WTC11 (cell line): Measurements from ENCODE around the gene NQO2. TPM values are rescaled to one million over a fixed set of nuclear protein-coding genes. Genes with fewer than 3 reads are reported as not detected.

Source experiments
- ARID4B ChIP-seq: sonication (generic); formaldehyde crosslinking; IDR thresholded peaks from 2 replicates; pipeline ENCODE4 v1.8.0; 2023; ENCODE audit warnings: missing genetic modification reagents, mild to moderate bottlenecking, borderline replicate concordance
- ATF6 ChIP-seq: sonication (generic); formaldehyde crosslinking; IDR thresholded peaks from 2 replicates; pipeline ENCODE4 v1.8.1; 2023; ENCODE audit warnings: mild to moderate bottlenecking, missing genetic modification reagents
- CBFB ChIP-seq: sonication (generic); formaldehyde crosslinking; IDR thresholded peaks from 2 replicates; pipeline ENCODE4 v1.8.1; 2022; ENCODE audit warnings: mild to moderate bottlenecking, low read depth, missing genetic modification reagents
- CTCF ChIP-seq: fragments of 200-600 bp; IDR thresholded peaks from 2 replicates; pipeline ENCODE4 v1.8.0; 2022; ENCODE audit warnings: antibody characterized with exemption
- E2F4 ChIP-seq: sonication (generic); formaldehyde crosslinking; IDR thresholded peaks from 2 replicates; pipeline ENCODE4 v1.8.1; 2022; ENCODE audit warnings: low read depth, mild to moderate bottlenecking, moderate library complexity, missing genetic modification reagents, borderline replicate concordance
- EMX1 ChIP-seq: fragments of 250-450 bp; sonication (Bioruptor Pico); IDR thresholded peaks from 2 replicates; pipeline ENCODE4 v1.8.0; 2021; ENCODE audit warnings: mild to moderate bottlenecking
- ETV6 ChIP-seq: sonication (generic); formaldehyde crosslinking; IDR thresholded peaks from 2 replicates; pipeline ENCODE4 v1.8.1; 2022; ENCODE audit warnings: mild to moderate bottlenecking, missing genetic modification reagents
- FOXP4 ChIP-seq: sonication (generic); formaldehyde crosslinking; IDR thresholded peaks from 2 replicates; pipeline ENCODE4 v1.8.0; 2022; ENCODE audit warnings: mild to moderate bottlenecking, missing genetic modification reagents
- GRHL2 ChIP-seq: fragments of 250-450 bp; sonication (Bioruptor Pico); IDR thresholded peaks from 2 replicates; pipeline ENCODE4 v1.8.0; 2022; ENCODE audit warnings: mild to moderate bottlenecking, moderate library complexity; ENCODE audit not compliant: insufficient replicate concordance, severe bottlenecking
- GTF2I ChIP-seq: fragments of 250-450 bp; sonication (Bioruptor Pico); conservative IDR thresholded peaks from 2 replicates; pipeline ENCODE4 v1.4.0; 2021; ENCODE audit warnings: mild to moderate bottlenecking
- IRF2 ChIP-seq: sonication (generic); formaldehyde crosslinking; IDR thresholded peaks from 2 replicates; pipeline ENCODE4 v1.8.0; 2022; ENCODE audit warnings: low read depth, missing genetic modification reagents, borderline replicate concordance
- MYBL2 ChIP-seq: sonication (generic); formaldehyde crosslinking; IDR thresholded peaks from 2 replicates; pipeline ENCODE4 v1.8.1; 2023; ENCODE audit warnings: mild to moderate bottlenecking, moderate library complexity, missing genetic modification reagents
- NR2C2 ChIP-seq: sonication (generic); formaldehyde crosslinking; IDR thresholded peaks from 2 replicates; pipeline ENCODE4 v1.8.0; 2022; ENCODE audit warnings: mild to moderate bottlenecking, missing genetic modification reagents
- PRRX2 ChIP-seq: fragments of 250-450 bp; sonication (Bioruptor Pico); IDR thresholded peaks from 2 replicates; pipeline ENCODE4 v1.8.0; 2021; ENCODE audit warnings: mild to moderate bottlenecking
- TCF7 ChIP-seq: sonication (generic); formaldehyde crosslinking; IDR thresholded peaks from 2 replicates; pipeline ENCODE4 v1.8.0; 2022; ENCODE audit warnings: mild to moderate bottlenecking, low read depth, missing genetic modification reagents, moderate library complexity
- TEAD1 ChIP-seq: sonication (generic); formaldehyde crosslinking; IDR thresholded peaks from 2 replicates; pipeline ENCODE4 v1.8.0; 2022; ENCODE audit warnings: mild to moderate bottlenecking, missing genetic modification reagents
- ZNF121 ChIP-seq: sonication (generic); formaldehyde crosslinking; IDR thresholded peaks from 2 replicates; pipeline ENCODE4 v1.8.0; 2023; ENCODE audit warnings: missing genetic modification reagents
- ZNF416 ChIP-seq: fragments of 250-450 bp; sonication (Bioruptor Pico); IDR thresholded peaks from 2 replicates; pipeline ENCODE4 v1.9.0; 2021; ENCODE audit warnings: mild to moderate bottlenecking, inconsistent platforms
- total RNA-seq: library from RNA; stranded (reverse); gene quantifications from 3 replicates; pipeline ENCODE4 v1.2.3, GENCODE V29; 2021
- TF ChIP-seq, protein P1 (sequence below): fragments of 250-450 bp; sonication (Bioruptor Pico); IDR thresholded peaks from 2 replicates; pipeline ENCODE4 v1.9.0; 2021; ENCODE audit warnings: moderate library complexity, mild to moderate bottlenecking, inconsistent platforms, borderline replicate concordance
- TF ChIP-seq, protein P2 (sequence below): sonication (generic); formaldehyde crosslinking; IDR thresholded peaks from 2 replicates; pipeline ENCODE4 v1.8.1; 2023; ENCODE audit warnings: mild to moderate bottlenecking, missing genetic modification reagents, borderline replicate concordance
- TF ChIP-seq, protein P3 (sequence below): sonication (generic); formaldehyde crosslinking; IDR thresholded peaks from 2 replicates; pipeline ENCODE4 v1.8.1; 2023; ENCODE audit warnings: mild to moderate bottlenecking, missing genetic modification reagents, moderate library complexity

Gene NQO2
- total RNA-seq, 1 experiment from 2014 or later, result 119 TPM

GRCh38 chr6:3063733-3064700 is 64.3 kb downstream of the NQO2 start (continued):
- TF ChIP-seq ZNF416 (CRISPR knock-in tag), result no peak
- TF ChIP-seq IRF2 (CRISPR knock-in tag), result no peak
- TF ChIP-seq, protein P1, sequence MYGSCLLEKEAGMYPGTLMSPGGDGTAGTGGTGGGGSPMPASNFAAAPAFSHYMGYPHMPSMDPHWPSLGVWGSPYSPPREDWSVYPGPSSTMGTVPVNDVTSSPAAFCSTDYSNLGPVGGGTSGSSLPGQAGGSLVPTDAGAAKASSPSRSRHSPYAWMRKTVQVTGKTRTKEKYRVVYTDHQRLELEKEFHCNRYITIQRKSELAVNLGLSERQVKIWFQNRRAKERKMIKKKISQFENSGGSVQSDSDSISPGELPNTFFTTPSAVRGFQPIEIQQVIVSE (CRISPR knock-in tag), result no peak
- TF ChIP-seq TCF7 (CRISPR knock-in tag), result no peak
- TF ChIP-seq GRHL2 (CRISPR knock-in tag), result no peak
- no peak for TF ChIP-seq ATF6 (CRISPR knock-in tag)
- TF ChIP-seq CBFB, result no peak
- TF ChIP-seq, protein P2, sequence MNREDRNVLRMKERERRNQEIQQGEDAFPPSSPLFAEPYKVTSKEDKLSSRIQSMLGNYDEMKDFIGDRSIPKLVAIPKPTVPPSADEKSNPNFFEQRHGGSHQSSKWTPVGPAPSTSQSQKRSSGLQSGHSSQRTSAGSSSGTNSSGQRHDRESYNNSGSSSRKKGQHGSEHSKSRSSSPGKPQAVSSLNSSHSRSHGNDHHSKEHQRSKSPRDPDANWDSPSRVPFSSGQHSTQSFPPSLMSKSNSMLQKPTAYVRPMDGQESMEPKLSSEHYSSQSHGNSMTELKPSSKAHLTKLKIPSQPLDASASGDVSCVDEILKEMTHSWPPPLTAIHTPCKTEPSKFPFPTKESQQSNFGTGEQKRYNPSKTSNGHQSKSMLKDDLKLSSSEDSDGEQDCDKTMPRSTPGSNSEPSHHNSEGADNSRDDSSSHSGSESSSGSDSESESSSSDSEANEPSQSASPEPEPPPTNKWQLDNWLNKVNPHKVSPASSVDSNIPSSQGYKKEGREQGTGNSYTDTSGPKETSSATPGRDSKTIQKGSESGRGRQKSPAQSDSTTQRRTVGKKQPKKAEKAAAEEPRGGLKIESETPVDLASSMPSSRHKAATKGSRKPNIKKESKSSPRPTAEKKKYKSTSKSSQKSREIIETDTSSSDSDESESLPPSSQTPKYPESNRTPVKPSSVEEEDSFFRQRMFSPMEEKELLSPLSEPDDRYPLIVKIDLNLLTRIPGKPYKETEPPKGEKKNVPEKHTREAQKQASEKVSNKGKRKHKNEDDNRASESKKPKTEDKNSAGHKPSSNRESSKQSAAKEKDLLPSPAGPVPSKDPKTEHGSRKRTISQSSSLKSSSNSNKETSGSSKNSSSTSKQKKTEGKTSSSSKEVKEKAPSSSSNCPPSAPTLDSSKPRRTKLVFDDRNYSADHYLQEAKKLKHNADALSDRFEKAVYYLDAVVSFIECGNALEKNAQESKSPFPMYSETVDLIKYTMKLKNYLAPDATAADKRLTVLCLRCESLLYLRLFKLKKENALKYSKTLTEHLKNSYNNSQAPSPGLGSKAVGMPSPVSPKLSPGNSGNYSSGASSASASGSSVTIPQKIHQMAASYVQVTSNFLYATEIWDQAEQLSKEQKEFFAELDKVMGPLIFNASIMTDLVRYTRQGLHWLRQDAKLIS (CRISPR knock-in tag), result no peak
- TF ChIP-seq PRRX2 (CRISPR knock-in tag), result no peak
- TF ChIP-seq E2F4 (CRISPR knock-in tag), result no peak; the same call in 1 of the 2 replicates
- no peak for TF ChIP-seq ZNF121 (CRISPR knock-in tag)
- TF ChIP-seq GTF2I (CRISPR knock-in tag), result no peak
- peak; percentile 68 for TF ChIP-seq ARID4B (CRISPR knock-in tag)
- TF ChIP-seq CTCF, result no peak
- TF ChIP-seq, protein P3, sequence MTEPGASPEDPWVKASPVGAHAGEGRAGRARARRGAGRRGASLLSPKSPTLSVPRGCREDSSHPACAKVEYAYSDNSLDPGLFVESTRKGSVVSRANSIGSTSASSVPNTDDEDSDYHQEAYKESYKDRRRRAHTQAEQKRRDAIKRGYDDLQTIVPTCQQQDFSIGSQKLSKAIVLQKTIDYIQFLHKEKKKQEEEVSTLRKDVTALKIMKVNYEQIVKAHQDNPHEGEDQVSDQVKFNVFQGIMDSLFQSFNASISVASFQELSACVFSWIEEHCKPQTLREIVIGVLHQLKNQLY (CRISPR knock-in tag), result no peak
- TF ChIP-seq TEAD1 (CRISPR knock-in tag), result no peak
- TF ChIP-seq FOXP4, result peak; percentile 78
- TF ChIP-seq NR2C2 (CRISPR knock-in tag), result no peak
- TF ChIP-seq MYBL2, result 0 out of 2 replicates have a peak, but pooled peaks have one; percentile 26
- peak; percentile 53; the same call in 1 of the 2 replicates for TF ChIP-seq ETV6
- no peak for TF ChIP-seq EMX1 (CRISPR knock-in tag)
